PC-9 (cell line): ENCODE measurements around the gene FBXW12.

Experiments
- EZH2 ChIP-seq: fragments of 200-600 bp; sonication (generic); IDR thresholded peaks from 2 replicates; pipeline ENCODE4 v1.8.0; 2017; ENCODE audit warnings: antibody characterized with exemption, low read depth
- TF ChIP-seq, protein P1 (sequence below): fragments of 200-600 bp; sonication (generic); conservative IDR thresholded peaks from 2 replicates; pipeline ENCODE4 v1.6.1; 2017; ENCODE audit warnings: mixed run types, antibody characterized with exemption, mild to moderate bottlenecking, moderate library complexity

DNA sequence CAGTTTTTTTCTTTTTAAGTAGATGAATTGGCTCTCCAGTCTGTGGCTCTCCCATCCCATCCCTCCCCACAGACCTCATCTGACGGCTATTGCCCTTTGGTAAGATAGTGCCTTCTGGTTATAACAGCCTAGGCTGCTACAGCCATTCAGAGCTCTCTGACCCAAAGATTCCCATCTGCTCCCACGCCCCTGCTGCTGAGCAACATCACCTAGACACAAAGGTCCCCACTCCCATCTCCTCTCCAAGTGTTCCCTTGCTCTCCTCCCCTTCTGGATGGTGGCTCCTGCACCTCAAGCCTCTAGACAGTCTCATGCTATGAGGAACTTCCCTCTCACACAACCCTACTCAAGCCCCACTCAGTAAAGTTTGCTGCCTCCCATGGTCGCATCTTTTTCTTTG is 23.7 kb downstream of the FBXW12 start:
- TF ChIP-seq, protein P1, sequence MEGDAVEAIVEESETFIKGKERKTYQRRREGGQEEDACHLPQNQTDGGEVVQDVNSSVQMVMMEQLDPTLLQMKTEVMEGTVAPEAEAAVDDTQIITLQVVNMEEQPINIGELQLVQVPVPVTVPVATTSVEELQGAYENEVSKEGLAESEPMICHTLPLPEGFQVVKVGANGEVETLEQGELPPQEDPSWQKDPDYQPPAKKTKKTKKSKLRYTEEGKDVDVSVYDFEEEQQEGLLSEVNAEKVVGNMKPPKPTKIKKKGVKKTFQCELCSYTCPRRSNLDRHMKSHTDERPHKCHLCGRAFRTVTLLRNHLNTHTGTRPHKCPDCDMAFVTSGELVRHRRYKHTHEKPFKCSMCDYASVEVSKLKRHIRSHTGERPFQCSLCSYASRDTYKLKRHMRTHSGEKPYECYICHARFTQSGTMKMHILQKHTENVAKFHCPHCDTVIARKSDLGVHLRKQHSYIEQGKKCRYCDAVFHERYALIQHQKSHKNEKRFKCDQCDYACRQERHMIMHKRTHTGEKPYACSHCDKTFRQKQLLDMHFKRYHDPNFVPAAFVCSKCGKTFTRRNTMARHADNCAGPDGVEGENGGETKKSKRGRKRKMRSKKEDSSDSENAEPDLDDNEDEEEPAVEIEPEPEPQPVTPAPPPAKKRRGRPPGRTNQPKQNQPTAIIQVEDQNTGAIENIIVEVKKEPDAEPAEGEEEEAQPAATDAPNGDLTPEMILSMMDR, result no peak
- no peak for TF ChIP-seq EZH2
